Stimulated activated CD8-positive, alpha-beta memory T cell treated with anti-CD3 and anti-CD28 coated beads, Interleukin-7, amount 100 ng/mL, for 4 hours (primary cell): Measurements from ENCODE around the gene NOS1AP.

Source experiments
- DNase-seq, 2 donors: peaks; one replicate each; pipeline ENCODE4 v3.0.0-alpha.2; 2020; ENCODE audit warnings: low read depth in 2 of 2

Gene NOS1AP

GRCh38 chr1:162366149-162366548 lies 296.7 kb downstream of the NOS1AP start:
- no peak for DNase-seq

- DNase-seq: no peak
Observed at GRCh38 chr1:162366671-162367070, 297.2 kb downstream of the NOS1AP start.

- DNase-seq: no peak
Observed at GRCh38 chr1:162367073-162367472, 297.6 kb downstream of the NOS1AP start.

GRCh38 chr1:162367772-162368171 lies 298.3 kb downstream of the NOS1AP start:
- DNase-seq: no peak

GRCh38 chr1:162368451-162368850 lies 299.0 kb downstream of the NOS1AP start:
- no peak for DNase-seq

- DNase-seq: no peak
Observed at GRCh38 chr1:162369571-162369970, 300.1 kb downstream of the NOS1AP start.

- DNase-seq: no peak
Observed at GRCh38 chr1:162370161-162370560, 300.7 kb downstream of the NOS1AP start.

- DNase-seq: no peak
Observed at GRCh38 chr1:162370721-162371120, 301.2 kb downstream of the NOS1AP start.

GRCh38 chr1:162371611-162372010 lies 302.1 kb downstream of the NOS1AP start:
- DNase-seq: no peak

GRCh38 chr1:162372159-162373071 lies 302.9 kb downstream of the NOS1AP start:
- DNase-seq: no peak

GRCh38 chr1:162373072-162373427 lies 303.6 kb downstream of the NOS1AP start:
- DNase-seq: no peak

- DNase-seq: no peak
Observed at GRCh38 chr1:162373541-162374260, 304.2 kb downstream of the NOS1AP start.

GRCh38 chr1:162374406-162374805 lies 304.9 kb downstream of the NOS1AP start:
- no peak for DNase-seq

- no peak for DNase-seq
Observed at GRCh38 chr1:162375463-162375862, 306.0 kb downstream of the NOS1AP start.

- no peak for DNase-seq
Observed at GRCh38 chr1:162376691-162377090, 307.2 kb downstream of the NOS1AP start, which contains the start of gene SPATA46. SPATA46 (minus strand) TSS chr1:162376854; CDS start chr1:162376790, 64 bp downstream.

- no peak for DNase-seq
Observed at GRCh38 chr1:162380061-162380846, 310.8 kb downstream of the NOS1AP start.

- DNase-seq: no peak
Observed at GRCh38 chr1:162381383-162381782, 311.9 kb downstream of the NOS1AP start, which contains the start of gene C1orf226. C1orf226 (plus strand) TSS chr1:162381728; CDS start chr1:162381902, 174 bp downstream.

- DNase-seq: no peak
Observed at GRCh38 chr1:162381941-162382750, 312.7 kb downstream of the NOS1AP start.

GRCh38 chr1:162383091-162383490 lies 313.6 kb downstream of the NOS1AP start:
- DNase-seq: no peak

- no peak for DNase-seq
Observed at GRCh38 chr1:162383516-162383915, 314.0 kb downstream of the NOS1AP start.

GRCh38 chr1:162384116-162384515 lies 314.6 kb downstream of the NOS1AP start:
- no peak for DNase-seq
